Loucy (cell line): ENCODE data around the gene KRT33B.

Experiments used
- EZH2phosphoT487 ChIP-seq: fragments of 200-600 bp; IDR thresholded peaks from 2 replicates; pipeline ENCODE4 v1.6.1; 2018; ENCODE audit warnings: antibody characterized with exemption, mild to moderate bottlenecking, moderate library complexity, borderline replicate concordance
- TF ChIP-seq, protein P1 (sequence below): fragments of 200-600 bp; sonication (generic); conservative IDR thresholded peaks from 2 replicates; pipeline ENCODE4 v1.5.1; 2014; ENCODE audit warnings: mild to moderate bottlenecking, antibody characterized with exemption, low read length

DNA sequence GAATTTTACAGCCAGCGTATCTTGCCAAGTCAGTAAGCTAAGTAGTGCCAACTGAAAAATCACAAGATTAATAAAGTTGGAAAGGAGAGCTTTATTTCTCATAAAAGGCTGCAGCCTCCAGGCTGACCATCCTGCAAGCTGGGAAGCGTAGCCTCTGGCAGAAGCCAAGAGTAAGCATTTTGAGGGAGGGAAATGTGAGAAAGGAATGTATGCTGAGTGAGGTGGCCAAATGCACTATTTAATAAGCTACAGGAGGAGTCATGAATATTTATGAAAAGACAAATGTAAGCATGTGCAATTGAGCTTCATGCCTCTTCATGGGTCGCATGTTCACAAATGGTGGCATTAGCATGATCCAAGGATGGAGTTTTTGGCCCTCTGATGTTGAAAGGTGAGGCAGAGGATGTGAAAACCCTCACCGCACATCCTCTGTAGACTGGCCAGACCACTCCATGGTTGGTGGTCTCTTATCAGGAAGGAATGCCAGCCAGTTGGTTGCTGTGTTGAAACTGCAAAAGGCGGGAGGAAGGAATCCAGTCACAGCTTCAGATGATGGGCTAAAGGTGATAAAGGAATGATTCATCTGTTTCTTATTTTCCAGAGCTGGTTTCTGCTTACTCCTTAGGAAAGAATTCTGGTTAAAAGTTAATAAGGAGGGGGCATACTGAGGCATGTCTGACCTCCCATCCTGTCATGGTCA is 9.2 kb downstream of the KRT33B start:
- TF ChIP-seq EZH2phosphoT487: no peak
- TF ChIP-seq, protein P1, sequence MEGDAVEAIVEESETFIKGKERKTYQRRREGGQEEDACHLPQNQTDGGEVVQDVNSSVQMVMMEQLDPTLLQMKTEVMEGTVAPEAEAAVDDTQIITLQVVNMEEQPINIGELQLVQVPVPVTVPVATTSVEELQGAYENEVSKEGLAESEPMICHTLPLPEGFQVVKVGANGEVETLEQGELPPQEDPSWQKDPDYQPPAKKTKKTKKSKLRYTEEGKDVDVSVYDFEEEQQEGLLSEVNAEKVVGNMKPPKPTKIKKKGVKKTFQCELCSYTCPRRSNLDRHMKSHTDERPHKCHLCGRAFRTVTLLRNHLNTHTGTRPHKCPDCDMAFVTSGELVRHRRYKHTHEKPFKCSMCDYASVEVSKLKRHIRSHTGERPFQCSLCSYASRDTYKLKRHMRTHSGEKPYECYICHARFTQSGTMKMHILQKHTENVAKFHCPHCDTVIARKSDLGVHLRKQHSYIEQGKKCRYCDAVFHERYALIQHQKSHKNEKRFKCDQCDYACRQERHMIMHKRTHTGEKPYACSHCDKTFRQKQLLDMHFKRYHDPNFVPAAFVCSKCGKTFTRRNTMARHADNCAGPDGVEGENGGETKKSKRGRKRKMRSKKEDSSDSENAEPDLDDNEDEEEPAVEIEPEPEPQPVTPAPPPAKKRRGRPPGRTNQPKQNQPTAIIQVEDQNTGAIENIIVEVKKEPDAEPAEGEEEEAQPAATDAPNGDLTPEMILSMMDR: no peak
